GM19467 (cell line): Measurements from ENCODE around the gene GABRR2.

Experiments
- ATAC-seq: cut with Tn5 transposase; IDR thresholded peaks from one replicate; pipeline ENCODE4 v1.9.1; 2021; ENCODE audit warnings: mild to moderate bottlenecking, moderate library complexity; ENCODE audit not compliant: unreplicated experiment

The GABRR2 gene

DNA sequence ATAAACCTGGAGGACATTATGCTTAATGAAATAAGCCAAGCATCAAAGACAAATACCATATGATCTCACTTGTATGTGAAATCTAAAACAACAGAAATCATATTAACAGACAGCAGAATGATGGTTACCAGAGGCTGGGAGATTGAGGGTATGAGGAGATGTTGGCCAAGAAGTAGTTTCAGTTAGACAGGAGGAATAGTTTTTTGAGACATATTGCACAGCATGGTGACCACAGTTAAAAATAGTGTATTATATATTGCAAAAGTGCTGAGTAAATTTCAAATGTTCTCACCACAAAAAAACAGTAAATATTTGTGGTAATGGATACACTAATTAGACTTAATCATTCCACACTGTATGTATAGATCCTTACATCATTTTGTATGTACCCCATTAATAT is 99.7 kb downstream of the GABRR2 start:
- ATAC-seq = no peak

DNA sequence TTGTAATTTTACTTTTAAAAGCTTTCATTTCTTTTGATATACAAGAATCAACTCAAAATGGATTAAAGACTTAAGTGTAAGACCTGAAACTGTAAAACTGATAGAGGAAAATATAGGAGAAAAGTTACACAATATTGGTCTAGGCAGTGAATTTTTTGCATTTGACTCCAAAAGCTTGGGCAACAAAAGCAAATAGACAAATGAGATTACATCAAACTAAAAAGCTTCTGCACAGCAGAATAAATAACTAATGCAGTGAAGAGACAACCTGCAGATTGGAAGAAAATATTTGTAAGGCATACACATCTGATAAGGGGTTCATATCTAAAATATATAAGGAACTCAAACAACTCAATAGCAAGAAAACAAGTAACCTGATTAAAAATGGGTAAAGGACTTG is 100.9 kb downstream of the GABRR2 start:
- ATAC-seq = no peak

DNA sequence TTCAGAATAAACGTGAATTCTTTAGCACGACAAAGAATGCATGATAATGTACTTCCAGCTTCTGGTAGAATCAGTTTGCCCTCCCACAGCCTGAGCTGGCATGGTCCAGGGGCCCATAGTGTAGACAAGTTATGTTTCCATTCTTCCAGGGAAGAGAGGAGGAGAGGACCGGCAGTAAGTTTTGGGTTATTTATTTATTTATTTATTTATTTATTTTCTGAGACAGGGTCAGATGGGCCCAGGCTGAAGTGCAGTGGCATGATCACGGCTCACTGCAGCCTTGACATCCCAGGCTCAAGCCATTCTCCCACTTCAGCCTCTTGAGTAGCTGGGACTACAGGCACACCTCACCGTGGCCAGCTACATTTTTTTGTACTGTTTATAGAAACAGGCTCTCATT is 102.6 kb downstream of the GABRR2 start:
- ATAC-seq = no peak

DNA sequence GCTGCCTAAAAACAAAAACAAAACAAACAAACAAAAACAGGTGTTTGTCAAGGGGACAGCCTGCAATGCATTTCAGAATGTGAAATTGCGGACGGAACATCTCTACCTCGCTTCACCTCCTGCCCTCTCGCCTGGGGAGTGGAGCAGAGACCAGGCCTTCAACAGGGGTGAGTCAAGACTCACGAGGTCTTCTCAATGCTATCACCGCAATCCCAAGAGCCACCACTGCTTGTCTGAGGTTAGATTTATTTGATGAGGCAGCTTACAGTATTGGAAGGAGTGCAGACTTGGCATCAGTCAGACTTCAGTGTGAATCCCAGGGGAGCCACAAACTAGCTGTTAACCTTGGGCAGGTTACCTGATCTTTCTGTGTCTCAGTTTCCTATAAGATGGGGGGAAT is 105.6 kb downstream of the GABRR2 start:
- ATAC-seq = no peak

DNA sequence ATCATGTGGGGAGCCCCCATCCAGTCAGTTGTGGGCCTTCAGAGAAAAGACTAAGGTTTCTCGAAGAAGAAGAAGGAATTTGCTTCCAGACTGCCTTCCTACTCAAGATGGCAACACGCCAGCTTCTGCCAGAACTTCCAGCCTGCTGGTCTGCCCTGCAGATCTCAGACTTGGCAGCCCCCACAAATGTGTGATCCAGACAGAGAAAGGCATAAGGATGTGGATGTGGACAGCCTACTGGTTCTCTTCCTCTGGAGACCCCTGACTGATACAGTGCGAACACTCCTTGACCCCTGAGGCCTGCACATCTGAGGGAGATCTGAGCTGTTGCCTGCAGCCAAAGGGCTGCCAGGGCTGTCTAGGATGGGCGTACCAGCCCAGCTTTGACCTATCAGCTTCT is 106.5 kb downstream of the GABRR2 start:
- ATAC-seq = no peak
